H1 (cell line): ENCODE data around the gene ADRB1.

Experiments
- CBX5 ChIP-seq: fragments of 300-800, 300-1000 bp; sonication (generic); IDR thresholded peaks from 2 replicates; pipeline ENCODE4 v1.7.1; 2016; ENCODE audit warnings: antibody characterized with exemption, low read length, low read depth
- CTCF ChIP-seq, 3 experiments: IDR thresholded peaks; 1 replicate in 2 of 3; 2 replicates in 1 of 3; pipeline versions ENCODE4 v1.5.1 to v1.6.1; 2011; ENCODE audit warnings: low read length in 3 of 3, mild to moderate bottlenecking in 3 of 3, inconsistent platforms in 2 of 3, low read depth in 1 of 3, moderate library complexity in 1 of 3; ENCODE audit not compliant: insufficient read depth in 1 of 3; ENCODE audit errors: control extremely low read depth in 1 of 3
- EP300 ChIP-seq, 2 experiments: IDR thresholded peaks; 1 replicate in 1 of 2; 2 replicates in 1 of 2; pipeline ENCODE4 v1.6.1; 2011 to 2012; ENCODE audit warnings: low read depth in 2 of 2, low read length in 2 of 2, mild to moderate bottlenecking in 2 of 2, borderline replicate concordance in 1 of 2, inconsistent platforms in 1 of 2, moderate library complexity in 1 of 2
- EZH2 ChIP-seq: fragments of 200-600 bp; sonication (generic); IDR thresholded peaks from 2 replicates; pipeline ENCODE4 v1.7.1; 2012; ENCODE audit warnings: low read depth, mild to moderate bottlenecking, moderate library complexity, low read length, inconsistent platforms; ENCODE audit not compliant: severe bottlenecking
- MAX ChIP-seq: IDR thresholded peaks from 2 replicates; pipeline ENCODE4 v1.6.1; 2012; ENCODE audit warnings: inconsistent platforms
- RXRA ChIP-seq: IDR thresholded peaks from 2 replicates; pipeline ENCODE4 v1.6.1; 2011; ENCODE audit warnings: low read depth, mild to moderate bottlenecking, low read length, moderate library complexity; ENCODE audit not compliant: insufficient read depth
- TEAD4 ChIP-seq: IDR thresholded peaks from 2 replicates; pipeline ENCODE4 v1.6.1; 2012; ENCODE audit warnings: low read depth, low read length, inconsistent platforms, mixed read lengths

GRCh38 chr10:114031073-114031972 lies 12.3 kb upstream of the ADRB1 start:
- TF ChIP-seq CTCF (IDR thresholded peaks at IDR 0.05; ENCODE audit: control extremely low read depth in 1 of 3, insufficient read depth in 1 of 3, low read depth in 1 of 3, low read length in 3 of 3) = no peak
- TF ChIP-seq MAX = no peak
- TF ChIP-seq RXRA = no peak
- no peak for TF ChIP-seq TEAD4
- TF ChIP-seq EZH2 = no peak
- TF ChIP-seq CBX5 = no peak
- no peak for TF ChIP-seq EP300 (IDR thresholded peaks at IDR 0.05; ENCODE audit: borderline replicate concordance in 1 of 2, low read depth in 2 of 2, low read length in 2 of 2)
